Measurements from ENCODE around the gene MIEN1. TPM values are rescaled to one million over a fixed set of nuclear protein-coding genes. Genes with fewer than 3 reads are reported as not detected.

Gene MIEN1
- total RNA-seq, 2 donors from 2014 or later = 74.1 to 103 TPM

- intact Hi-C loops (cut with DNase I) = loop anchor here (5.0 kb wide), 1 partner anchor 109 kb away; the partner anchor contains the start of gene PPP1R1B
- Histone ChIP-seq H3K4me1 (no peaks in the 10 kb centered on the region), H3K4me3 (no peak overlapping the region), H3K36me3 (no peaks in the 10 kb centered on the region), H3K9ac (ENCODE audit: low read depth in 2 of 2, low read length in 2 of 2) (peak overlapping the region in 1 of 2 donors; percentile 14), H3K27ac (peak overlapping the region; percentile 87), H3K27me3 (no peaks in the 10 kb centered on the region), H3K9me3 (no peaks in the 10 kb centered on the region)
- DNase-seq = peak; percentile 45
- TF ChIP-seq CTCF (IDR thresholded peaks at IDR 0.05) = no peak
These were observed 6.2 kb upstream of the MIEN1 start for GRCh38 chr17:39736319-39737165.

GRCh38 chr17:39735882-39736281 is 5.5 kb upstream of the MIEN1 start:
- Histone ChIP-seq H3K27me3 (no peaks in the 10 kb centered on the region), H3K4me3 (no peak overlapping the region), H3K9ac (ENCODE audit: low read depth in 2 of 2, low read length in 2 of 2) (no peak overlapping the region), H3K36me3 (no peaks in the 10 kb centered on the region), H3K9me3 (no peaks in the 10 kb centered on the region), H3K4me1 (no peaks in the 10 kb centered on the region), H3K27ac (peak overlapping the region; percentile 17)
- no peak for TF ChIP-seq CTCF (IDR thresholded peaks at IDR 0.05)
- intact Hi-C loops (cut with DNase I) = loop anchor here (5.0 kb wide), 1 partner anchor 109 kb away; the partner anchor contains the start of gene PPP1R1B
- DNase-seq = no peak

- TF ChIP-seq CTCF (IDR thresholded peaks at IDR 0.05) = no peak
- Histone ChIP-seq H3K27me3 (no peaks in the 10 kb centered on the region), H3K4me3 (no peak overlapping the region), H3K9me3 (no peaks in the 10 kb centered on the region), H3K4me1 (peaks cover 7% of the 10 kb centered on the region), H3K9ac (ENCODE audit: low read depth in 2 of 2, low read length in 2 of 2) (no peak overlapping the region), H3K27ac (no peak overlapping the region), H3K36me3 (no peaks in the 10 kb centered on the region)
- intact Hi-C loops (cut with DNase I) = no loop called here
- no peak for DNase-seq
These were observed 2.3 kb upstream of the MIEN1 start for GRCh38 chr17:39732586-39732985.

- H3K9me3 ChIP-seq = no peaks in the 10 kb centered on the region
- H3K9ac ChIP-seq (ENCODE audit: low read depth in 2 of 2, low read length in 2 of 2) = peak overlapping the region; percentile 88 to 97
- no peak for DNase-seq
- H3K4me3 ChIP-seq = peak overlapping the region; percentile 58
- peak overlapping the region; percentile 80 for H3K27ac ChIP-seq
- no peak for TF ChIP-seq CTCF (IDR thresholded peaks at IDR 0.05)
- no peaks in the 10 kb centered on the region for H3K36me3 ChIP-seq
- peaks cover 7% of the 10 kb centered on the region for H3K4me1 ChIP-seq
- H3K27me3 ChIP-seq = no peaks in the 10 kb centered on the region
- intact Hi-C loops (cut with DNase I) = no loop called here
These were observed 966 bp downstream of the MIEN1 start for GRCh38 chr17:39729280-39729851.

GRCh38 chr17:39727556-39727955 is 2.8 kb downstream of the MIEN1 start:
- intact Hi-C loops (cut with DNase I) = no loop called here
- no peak overlapping the region for H3K27ac ChIP-seq
- H3K27me3 ChIP-seq = no peaks in the 10 kb centered on the region
- H3K4me1 ChIP-seq = peaks cover 7% of the 10 kb centered on the region
- DNase-seq = no peak
- H3K4me3 ChIP-seq = no peak overlapping the region
- H3K9me3 ChIP-seq = no peaks in the 10 kb centered on the region
- TF ChIP-seq CTCF (IDR thresholded peaks at IDR 0.05) = no peak
- H3K9ac ChIP-seq (ENCODE audit: low read depth in 2 of 2, low read length in 2 of 2) = no peak overlapping the region
- H3K36me3 ChIP-seq = no peaks in the 10 kb centered on the region
